OCI-LY7 (cell line): ENCODE results near the gene LYRM9.
"Not testable (repeated sequence)": the region's sequence is repeated elsewhere in the genome, so short reads cannot be mapped to it uniquely, and the experiment has no call there.

Experiments used
- EZH2phosphoT487 ChIP-seq: fragments of 200-600 bp; sonication (generic); IDR thresholded peaks from 2 replicates; pipeline ENCODE4 v1.6.1; 2018; ENCODE audit warnings: low read depth, borderline replicate concordance, mild to moderate bottlenecking, mixed run types, antibody characterized with exemption, low read length, moderate library complexity, mixed read lengths
- TF ChIP-seq, protein P1 (sequence below): fragments of 200-600 bp; sonication (generic); conservative IDR thresholded peaks from 2 replicates; pipeline ENCODE4 v1.5.1; 2014; ENCODE audit warnings: mild to moderate bottlenecking, antibody characterized with exemption, low read length, moderate library complexity, mixed read lengths

DNA sequence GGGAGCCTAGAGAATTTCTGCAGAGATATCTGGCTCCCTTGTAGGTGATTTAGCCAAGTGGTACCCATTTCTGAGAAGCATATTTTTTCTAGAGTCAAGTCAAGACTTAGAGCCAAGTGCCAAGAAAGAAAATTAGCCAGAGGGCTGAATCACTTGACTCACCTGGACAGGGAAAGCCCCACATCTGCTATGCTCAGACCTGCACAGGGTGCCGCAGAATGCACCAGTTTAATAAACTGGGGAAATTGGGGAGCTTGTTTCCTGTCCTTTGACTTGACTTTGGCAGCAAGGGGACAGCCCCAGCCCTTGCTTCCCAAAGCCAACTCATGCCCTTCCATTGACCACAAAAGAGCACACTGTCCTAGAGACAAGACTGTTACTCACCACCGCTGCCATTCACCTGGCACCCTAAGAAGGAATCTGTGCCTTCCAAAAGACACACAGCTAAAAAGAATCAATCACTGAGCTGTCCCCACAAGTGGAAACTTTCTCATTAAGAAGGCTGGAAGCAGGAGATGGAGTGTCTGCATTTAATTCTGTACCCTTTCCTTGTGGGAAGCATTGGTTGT lies 63.9 kb downstream of the LYRM9 start:
- TF ChIP-seq, protein P1, sequence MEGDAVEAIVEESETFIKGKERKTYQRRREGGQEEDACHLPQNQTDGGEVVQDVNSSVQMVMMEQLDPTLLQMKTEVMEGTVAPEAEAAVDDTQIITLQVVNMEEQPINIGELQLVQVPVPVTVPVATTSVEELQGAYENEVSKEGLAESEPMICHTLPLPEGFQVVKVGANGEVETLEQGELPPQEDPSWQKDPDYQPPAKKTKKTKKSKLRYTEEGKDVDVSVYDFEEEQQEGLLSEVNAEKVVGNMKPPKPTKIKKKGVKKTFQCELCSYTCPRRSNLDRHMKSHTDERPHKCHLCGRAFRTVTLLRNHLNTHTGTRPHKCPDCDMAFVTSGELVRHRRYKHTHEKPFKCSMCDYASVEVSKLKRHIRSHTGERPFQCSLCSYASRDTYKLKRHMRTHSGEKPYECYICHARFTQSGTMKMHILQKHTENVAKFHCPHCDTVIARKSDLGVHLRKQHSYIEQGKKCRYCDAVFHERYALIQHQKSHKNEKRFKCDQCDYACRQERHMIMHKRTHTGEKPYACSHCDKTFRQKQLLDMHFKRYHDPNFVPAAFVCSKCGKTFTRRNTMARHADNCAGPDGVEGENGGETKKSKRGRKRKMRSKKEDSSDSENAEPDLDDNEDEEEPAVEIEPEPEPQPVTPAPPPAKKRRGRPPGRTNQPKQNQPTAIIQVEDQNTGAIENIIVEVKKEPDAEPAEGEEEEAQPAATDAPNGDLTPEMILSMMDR = not testable (repeated sequence)
- not testable (repeated sequence) for TF ChIP-seq EZH2phosphoT487
